ENCODE measurements around the gene CDH13.

- TF ChIP-seq CTCF (IDR thresholded peaks at IDR 0.05): no peak
- TF ChIP-seq POLR2AphosphoS5 (IDR thresholded peaks at IDR 0.05): no peak
Measured at GRCh38 chr16:82834151-82834815, 207.5 kb downstream of the CDH13 start.

Measured in esophagus muscularis mucosa (tissue), 3 donors.